HG03045 (cell line): ENCODE data around the gene NDUFS8.
"Not testable (repeated sequence)": the region's sequence is repeated elsewhere in the genome, so short reads cannot be mapped to it uniquely, and the experiment has no call there.

ENCODE experiments used
- ATAC-seq: cut with Tn5 transposase; IDR thresholded peaks from one replicate; pipeline ENCODE4 v1.9.1; 2021; ENCODE audit warnings: mild to moderate bottlenecking, moderate library complexity; ENCODE audit not compliant: unreplicated experiment

The NDUFS8 gene

GRCh38 chr11:68030318-68031143 lies at the start of gene NDUFS8:
TSS of gene NDUFS8 (plus strand) at chr11:68030681. CDS start at chr11:68032152, 1,471 bp downstream.
- ATAC-seq: peak; percentile 96

GRCh38 chr11:67981226-67981625 lies 49.3 kb upstream of the NDUFS8 start:
- not testable (repeated sequence) for ATAC-seq

- not testable (repeated sequence) for ATAC-seq
These were observed 48.1 kb upstream of the NDUFS8 start for GRCh38 chr11:67982255-67982857.

- no peak for ATAC-seq
These were observed 46.5 kb upstream of the NDUFS8 start for GRCh38 chr11:67983951-67984350.

- not testable (repeated sequence) for ATAC-seq
These were observed 45.2 kb upstream of the NDUFS8 start for GRCh38 chr11:67985302-67985701.

- not testable (repeated sequence) for ATAC-seq
These were observed 39.7 kb upstream of the NDUFS8 start for GRCh38 chr11:67990546-67991346.

- ATAC-seq: not testable (repeated sequence)
These were observed 38.9 kb upstream of the NDUFS8 start for GRCh38 chr11:67991347-67992121.

GRCh38 chr11:67993821-67994220 lies 36.7 kb upstream of the NDUFS8 start:
- ATAC-seq: not testable (repeated sequence)

- ATAC-seq: not testable (repeated sequence)
These were observed 36.1 kb upstream of the NDUFS8 start for GRCh38 chr11:67994387-67994786.

- ATAC-seq: not testable (repeated sequence)
These were observed 35.4 kb upstream of the NDUFS8 start for GRCh38 chr11:67995129-67995528.

GRCh38 chr11:67995579-67995978 lies 34.9 kb upstream of the NDUFS8 start:
- not testable (repeated sequence) for ATAC-seq

- ATAC-seq: no peak
These were observed 34.4 kb upstream of the NDUFS8 start for GRCh38 chr11:67996051-67996450.

GRCh38 chr11:67996622-67997474 lies 33.6 kb upstream of the NDUFS8 start:
- ATAC-seq: no peak

GRCh38 chr11:67997475-67997921 lies 33.0 kb upstream of the NDUFS8 start:
- no peak for ATAC-seq

- ATAC-seq: no peak
These were observed 32.1 kb upstream of the NDUFS8 start for GRCh38 chr11:67998150-67999045.

- no peak for ATAC-seq
These were observed 31.3 kb upstream of the NDUFS8 start for GRCh38 chr11:67999201-67999629.

- ATAC-seq: no peak
These were observed 30.8 kb upstream of the NDUFS8 start for GRCh38 chr11:67999704-68000103.

- ATAC-seq: peak; percentile 12
These were observed 27.9 kb upstream of the NDUFS8 start for GRCh38 chr11:68002575-68002937.
